ENCODE results near the gene TRAPPC14. TPM values are rescaled to one million over a fixed set of nuclear protein-coding genes. Genes with fewer than 3 reads are reported as not detected.

Gene TRAPPC14
- total RNA-seq, 1 experiment from 2014 or later = 23.4 TPM

- no peak overlapping the region for H3K27ac ChIP-seq
- no peak overlapping the region for H3K4me3 ChIP-seq
- TF ChIP-seq CTCF (conservative IDR thresholded peaks at IDR 0.05) = no peak
- no peak for TF ChIP-seq EZH2 (IDR thresholded peaks at IDR 0.05; ENCODE audit: low read depth)
- peaks cover 51% of the 10 kb centered on the region for H3F3A ChIP-seq (ENCODE audit: insufficient read depth, low read depth)
- H4K20me1 ChIP-seq (ENCODE audit: insufficient read depth) = peaks cover 9% of the 10 kb centered on the region
- no peaks in the 10 kb centered on the region for H3K9me2 ChIP-seq (ENCODE audit: insufficient read depth)
- H3K4me1 ChIP-seq (replicated peaks; ENCODE audit: insufficient read depth) = peaks cover 33% of the 10 kb centered on the region
- POLR2A ChIA-PET (ENCODE audit: unreplicated experiment) = no interaction called here
- intact Hi-C loops (cut with micrococcal nuclease; ENCODE audit: unreplicated experiment) = no loop called here
- peaks cover 22% of the 10 kb centered on the region for H3K79me2 ChIP-seq (ENCODE audit: low read depth)
- CTCF ChIA-PET = no interaction called here
- no peaks in the 10 kb centered on the region for H3K27me3 ChIP-seq (ENCODE audit: insufficient read depth, low read depth)
- H2AFZ ChIP-seq = no peak overlapping the region
- no peaks in the 10 kb centered on the region for H3K9me3 ChIP-seq (ENCODE audit: insufficient read depth, low read depth)
- BruUV-seq (replicated peaks) = no TSS peak
- DNase-seq = no peak
- peaks cover 4% of the 10 kb centered on the region; the same call in 1 of the 2 replicates for H3K36me3 ChIP-seq (ENCODE audit: low read depth)
- no peak overlapping the region for H3K4me2 ChIP-seq
Observed at GRCh38 chr7:100160067-100160466, 1.5 kb upstream of the TRAPPC14 start.

- Histone ChIP-seq H3K4me3 (peak overlapping the region; percentile 86), H3K27me3 (ENCODE audit: insufficient read depth, low read depth) (no peaks in the 10 kb centered on the region), H3K9me3 (ENCODE audit: insufficient read depth, low read depth) (no peaks in the 10 kb centered on the region), H3K27ac (peak overlapping the region; percentile 55; the same call in 1 of the 2 replicates), H2AFZ (peak overlapping the region; percentile 80), H3F3A (ENCODE audit: insufficient read depth, low read depth) (peaks cover 60% of the 10 kb centered on the region), H4K20me1 (ENCODE audit: insufficient read depth) (peaks cover 18% of the 10 kb centered on the region), H3K4me1 (replicated peaks; ENCODE audit: insufficient read depth) (peaks cover 42% of the 10 kb centered on the region), H3K4me2 (peak overlapping the region; percentile 82), H3K9me2 (ENCODE audit: insufficient read depth) (no peaks in the 10 kb centered on the region), H3K79me2 (ENCODE audit: low read depth) (peaks cover 22% of the 10 kb centered on the region), H3K36me3 (ENCODE audit: low read depth) (peaks cover 4% of the 10 kb centered on the region; the same call in 1 of the 2 replicates)
- ChIA-PET CTCF (no interaction called here), POLR2A (ENCODE audit: unreplicated experiment) (interaction anchor here (0.7 kb wide), 1 partner anchor 70 kb away, joined by 4 read pairs; no protein-coding TSS in a partner anchor)
- TSS peak; percentile 52 for BruUV-seq (replicated peaks)
- intact Hi-C loops (cut with micrococcal nuclease; ENCODE audit: unreplicated experiment) = no loop called here
- no peak for DNase-seq
- TF ChIP-seq EZH2 (IDR thresholded peaks at IDR 0.05; ENCODE audit: low read depth) (no peak), CTCF (conservative IDR thresholded peaks at IDR 0.05) (no peak)
Observed at GRCh38 chr7:100159099-100159623, 638 bp upstream of the TRAPPC14 start.

- POLR2A ChIA-PET (ENCODE audit: unreplicated experiment) = interaction anchor here (0.5 to 1.1 kb wide), 4 partner anchors 10 to 238 kb away, joined by 3 to 5 read pairs (median 4); partner anchors contain the start of gene MBLAC1
- peak; percentile 58 to 86 for DNase-seq
Observed at GRCh38 chr7:100157334-100158228, 942 bp downstream of the TRAPPC14 start.

More at GRCh38 chr7:100157334-100158228, 942 bp downstream of the TRAPPC14 start:
- Histone ChIP-seq H2AFZ (peak overlapping the region; percentile 80; the same call in 1 of the 2 replicates), H3K9me3 (ENCODE audit: insufficient read depth, low read depth) (no peaks in the 10 kb centered on the region), H3K79me2 (ENCODE audit: low read depth) (peaks cover 22% of the 10 kb centered on the region), H3K27ac (peak overlapping the region; percentile 55), H3K9me2 (ENCODE audit: insufficient read depth) (no peaks in the 10 kb centered on the region), H3K4me2 (peak overlapping the region; percentile 82), H3K36me3 (ENCODE audit: low read depth) (peaks cover 4% of the 10 kb centered on the region; the same call in 1 of the 2 replicates), H3F3A (ENCODE audit: insufficient read depth, low read depth) (peaks cover 65% of the 10 kb centered on the region), H3K4me3 (peak overlapping the region; percentile 86), H3K4me1 (replicated peaks; ENCODE audit: insufficient read depth) (peaks cover 36% of the 10 kb centered on the region), H4K20me1 (ENCODE audit: insufficient read depth) (peaks cover 24% of the 10 kb centered on the region), H3K27me3 (ENCODE audit: insufficient read depth, low read depth) (no peaks in the 10 kb centered on the region)
- BruUV-seq (replicated peaks) = TSS peak; percentile 25
- CTCF ChIA-PET = no interaction called here
- TF ChIP-seq CTCF (conservative IDR thresholded peaks at IDR 0.05) (no peak), EZH2 (IDR thresholded peaks at IDR 0.05; ENCODE audit: low read depth) (no peak)
- intact Hi-C loops (cut with micrococcal nuclease; ENCODE audit: unreplicated experiment) = no loop called here
